ENCODE measurements around the gene TCP11L1.

- no peak for TF ChIP-seq POLR2AphosphoS5 (IDR thresholded peaks at IDR 0.05)
- TF ChIP-seq EP300 (IDR thresholded peaks at IDR 0.05) = no peak
Observed at GRCh38 chr11:32991898-32992297, 47.5 kb upstream of the TCP11L1 start.

All from sigmoid colon (tissue), 4 donors.